HG02610 (cell line): ENCODE measurements around the gene ILF2.
"Not testable (repeated sequence)": the region's sequence is repeated elsewhere in the genome, so short reads cannot be mapped to it uniquely, and the experiment has no call there.

Experiments used
- ATAC-seq: cut with Tn5 transposase; IDR thresholded peaks from one replicate; pipeline ENCODE4 v1.9.1; 2021; ENCODE audit warnings: mild to moderate bottlenecking, moderate library complexity; ENCODE audit not compliant: unreplicated experiment

ILF2 gene

GRCh38 chr1:153679337-153680119 is 8.7 kb upstream of the ILF2 start:
- no peak for ATAC-seq

- ATAC-seq: no peak
Observed at GRCh38 chr1:153678519-153679336, 7.9 kb upstream of the ILF2 start, which contains the start of gene NPR1. Gene NPR1 (plus strand): TSS chr1:153678688. CDS start chr1:153679109, 421 bp downstream.

- ATAC-seq: no peak
Observed at GRCh38 chr1:153677718-153678518, 7.1 kb upstream of the ILF2 start.

- no peak for ATAC-seq
Observed at GRCh38 chr1:153673511-153673910, 2.7 kb upstream of the ILF2 start.

GRCh38 chr1:153671628-153672353 is 998 bp upstream of the ILF2 start:
- peak; percentile 11 for ATAC-seq

GRCh38 chr1:153670257-153670858 is 435 bp downstream of the ILF2 start:
- ATAC-seq: no peak

GRCh38 chr1:153669606-153670005 is 1.2 kb downstream of the ILF2 start:
- no peak for ATAC-seq

- not testable (repeated sequence) for ATAC-seq
Observed at GRCh38 chr1:153668672-153669071, 2.1 kb downstream of the ILF2 start.

- no peak for ATAC-seq
Observed at GRCh38 chr1:153667439-153667838, 3.4 kb downstream of the ILF2 start.

GRCh38 chr1:153663211-153663610 is 7.6 kb downstream of the ILF2 start:
- no peak for ATAC-seq

GRCh38 chr1:153662269-153662668 is 8.5 kb downstream of the ILF2 start:
- ATAC-seq: no peak

- ATAC-seq: no peak
Observed at GRCh38 chr1:153661111-153661708, 9.6 kb downstream of the ILF2 start.

GRCh38 chr1:153659656-153660055 is 11.1 kb downstream of the ILF2 start:
- no peak for ATAC-seq

- ATAC-seq: no peak
Observed at GRCh38 chr1:153659175-153659534, 11.6 kb downstream of the ILF2 start.

GRCh38 chr1:153658400-153659174 is 12.2 kb downstream of the ILF2 start, which contains the start of gene SNAPIN:
Gene SNAPIN (plus strand): TSS chr1:153658703. CDS start chr1:153658744, 41 bp downstream.
- ATAC-seq: peak; percentile 88

GRCh38 chr1:153655333-153655732 is 15.5 kb downstream of the ILF2 start:
- no peak for ATAC-seq

- no peak for ATAC-seq
Observed at GRCh38 chr1:153652805-153653500, 17.8 kb downstream of the ILF2 start.

GRCh38 chr1:153651771-153652170 is 19.0 kb downstream of the ILF2 start:
- ATAC-seq: no peak
